Ureter (tissue), 1 donor: Measurements from ENCODE around the gene RNF145. TPM values are rescaled to one million over a fixed set of nuclear protein-coding genes. Genes with fewer than 3 reads are reported as not detected.
A peak's percentile ranks its signal among the peaks of the same experiment; 100 is the strongest.

ENCODE experiments used
- DNase-seq: peaks from one replicate; pipeline ENCODE4 v3.0.0-alpha.2; 2020; ENCODE audit warnings: low spot score
- total RNA-seq: library from RNA; stranded (reverse); gene quantifications from one replicate; pipeline ENCODE4 v1.2.4, GENCODE V29; 2023
- donor health status: DM: yes; HTN: yes; CAD: no.

RNF145 gene
- total RNA-seq, 1 donor from 2014 or later = 96.1 TPM

DNA sequence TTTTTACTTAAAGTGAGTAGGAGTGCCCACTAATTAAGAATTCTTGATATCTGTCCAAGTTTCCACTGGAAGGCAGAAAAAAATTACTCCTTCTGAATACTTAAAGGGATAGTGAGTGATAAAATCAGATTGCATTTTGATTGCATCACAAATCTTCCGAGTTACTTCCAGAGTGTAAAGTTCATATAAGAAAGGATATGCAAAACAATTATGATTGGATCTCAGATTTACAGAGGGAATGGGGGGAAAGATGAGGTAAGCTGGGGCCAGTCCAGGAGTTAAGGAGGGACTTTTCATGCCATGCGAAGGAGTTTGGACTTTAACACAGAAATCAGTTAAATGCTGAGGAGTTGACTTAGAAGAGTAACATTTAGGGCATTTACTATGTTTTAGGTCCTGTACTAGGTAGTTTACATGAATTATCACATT, 9.3 kb upstream of the RNF145 start:
- DNase-seq = no peak

DNA sequence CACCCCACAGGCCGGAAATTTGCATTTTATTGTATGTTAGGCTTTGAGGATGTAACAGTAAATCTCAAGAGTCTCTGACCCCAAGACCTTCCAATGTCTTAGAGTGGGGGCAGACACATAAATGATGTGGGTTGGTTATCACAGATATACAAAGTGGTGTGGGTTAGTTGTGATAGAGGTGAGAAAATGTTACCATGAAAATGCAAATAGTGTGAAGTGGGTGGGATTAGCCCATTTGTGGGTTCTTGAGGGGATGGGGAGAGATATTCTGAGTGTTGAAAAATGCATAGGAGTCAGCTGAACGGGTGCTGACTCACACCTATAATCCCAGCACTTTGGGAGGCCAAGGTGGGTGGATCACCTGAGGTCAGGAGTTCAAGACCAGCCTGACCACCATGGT, 7.9 kb upstream of the RNF145 start:
- no peak for DNase-seq

GRCh38 chr5:159216454-159216853, 7.1 kb upstream of the RNF145 start:
- no peak for DNase-seq

DNA sequence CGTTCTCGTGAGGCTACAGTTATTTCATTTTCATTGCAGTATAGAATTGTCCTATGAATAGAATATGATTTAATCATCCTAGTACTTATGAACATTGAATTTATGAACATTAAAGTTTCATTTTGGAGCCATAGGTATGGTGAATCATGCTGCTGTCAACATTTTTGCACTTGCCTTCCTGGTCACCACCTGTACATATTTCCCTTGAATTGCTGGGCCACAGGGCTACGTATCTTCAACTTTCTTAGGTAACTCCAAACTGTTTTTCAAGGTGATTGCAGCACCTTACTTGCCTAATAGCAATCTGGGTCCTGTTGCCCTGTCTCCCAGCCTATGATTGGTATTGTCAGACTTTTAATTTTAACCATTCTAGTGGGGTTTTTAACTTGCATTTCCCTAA, 6.5 kb upstream of the RNF145 start:
- DNase-seq = no peak

- no peak for DNase-seq
These were observed 5.3 kb upstream of the RNF145 start for GRCh38 chr5:159214486-159215271.

GRCh38 chr5:159212657-159213462, 3.5 kb upstream of the RNF145 start:
- no peak for DNase-seq

GRCh38 chr5:159211729-159212174, 2.4 kb upstream of the RNF145 start:
- DNase-seq = no peak

- no peak for DNase-seq
These were observed 1.5 kb upstream of the RNF145 start for GRCh38 chr5:159210846-159211245.

DNA sequence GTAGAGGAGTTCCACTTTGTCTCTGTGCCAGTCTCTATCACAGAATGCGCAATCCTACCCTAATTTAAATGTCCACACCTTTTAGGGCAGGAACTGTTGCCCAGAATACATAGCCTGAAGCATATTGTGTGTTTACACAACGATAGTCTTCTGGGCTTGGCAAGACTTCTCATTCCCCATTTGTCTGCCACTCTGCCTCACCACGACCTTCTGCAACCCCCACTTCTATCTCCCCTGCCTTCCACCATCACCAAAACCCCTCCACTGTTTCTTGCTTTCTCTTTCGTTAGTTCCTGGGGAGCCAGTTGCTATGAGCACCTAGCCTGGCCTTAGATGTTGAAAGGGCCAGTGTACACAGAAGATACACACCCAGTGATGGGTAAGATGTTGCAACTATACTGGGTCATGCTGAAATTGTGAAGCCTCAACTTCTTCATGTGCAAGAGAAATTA, 883 bp upstream of the RNF145 start:
- no peak for DNase-seq

- peak; percentile 55 for DNase-seq
These were observed 577 bp downstream of the RNF145 start for GRCh38 chr5:159208514-159209437.

DNA sequence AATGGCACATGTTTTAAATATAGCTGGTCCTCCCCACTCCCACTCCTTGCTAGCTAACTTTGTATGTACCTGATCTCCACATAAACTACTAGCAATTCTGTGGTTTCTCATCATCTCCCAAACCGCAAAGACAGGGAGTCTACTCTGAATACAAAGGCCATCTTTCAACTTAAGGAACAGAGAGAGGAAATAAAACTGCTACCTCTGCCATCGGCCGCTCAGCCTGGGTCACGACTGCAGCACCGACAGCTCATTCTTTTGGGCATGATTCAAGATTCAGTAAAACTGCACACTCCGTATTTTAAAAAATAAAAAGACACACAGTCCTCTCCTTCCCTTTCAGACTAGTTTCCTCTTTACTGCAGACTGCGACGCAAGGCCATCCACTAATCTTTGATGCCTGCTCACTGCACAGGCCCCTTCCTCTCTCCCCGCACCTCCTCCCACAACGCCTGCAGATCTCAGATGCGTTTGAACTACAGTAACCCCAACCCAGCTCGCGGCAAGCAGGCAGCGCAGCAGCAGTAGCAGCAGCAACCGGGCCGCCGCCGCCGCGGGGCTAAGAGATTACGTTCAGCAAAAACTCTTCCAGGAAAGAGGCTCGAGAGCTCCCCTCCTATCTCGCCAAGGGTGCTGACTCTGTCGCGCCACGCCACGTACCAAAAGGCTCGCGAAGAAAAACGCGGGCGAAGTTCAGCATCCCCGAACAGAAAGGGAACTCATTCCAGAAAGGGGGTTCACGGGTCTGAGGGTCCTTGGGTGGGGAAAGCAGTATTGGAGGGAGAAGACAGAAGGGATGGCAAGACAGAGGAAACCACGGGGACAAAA, 1.5 kb downstream of the RNF145 start:
- DNase-seq = peak; percentile 80

- no peak for DNase-seq
These were observed 2.1 kb downstream of the RNF145 start for GRCh38 chr5:159207222-159207685.

DNA sequence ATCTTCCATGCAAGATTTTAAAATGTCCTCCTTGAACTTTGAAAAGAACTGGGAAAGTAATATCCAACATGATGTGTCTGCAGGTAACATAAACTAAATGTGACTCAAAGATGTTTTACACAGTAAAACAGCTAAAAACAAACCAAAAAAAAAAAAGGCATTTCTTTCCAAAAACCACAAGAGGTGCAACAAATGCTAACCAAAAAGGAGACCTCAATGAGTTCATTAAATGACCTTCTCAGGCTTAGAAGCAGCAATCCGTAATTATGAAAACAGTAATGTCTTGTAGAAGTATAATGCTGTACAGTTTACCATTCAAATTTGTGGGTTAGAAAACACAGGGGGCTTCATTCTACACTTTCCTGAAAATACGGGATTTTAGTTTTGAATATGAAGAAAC, 2.5 kb downstream of the RNF145 start:
- no peak for DNase-seq

- no peak for DNase-seq
These were observed 3.0 kb downstream of the RNF145 start for GRCh38 chr5:159206368-159206767.

DNA sequence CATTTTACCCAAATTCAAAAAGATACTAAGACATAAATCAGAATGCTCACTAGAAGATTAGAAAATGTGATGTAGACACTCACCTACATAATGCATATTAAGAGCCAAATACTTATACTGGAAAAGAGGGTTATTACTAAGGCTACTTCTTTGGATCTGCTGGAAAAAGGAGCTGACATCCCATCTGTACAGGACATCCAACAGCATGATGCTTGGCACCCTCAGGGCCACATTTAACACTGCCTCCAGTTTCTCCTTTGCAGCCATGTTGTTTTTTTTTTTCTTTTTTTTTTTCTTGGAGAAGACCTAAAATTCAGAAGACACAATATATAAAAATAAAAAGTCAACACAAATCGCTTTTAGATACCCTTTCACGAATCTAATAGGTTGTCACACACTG, 6.0 kb downstream of the RNF145 start:
- DNase-seq = no peak

DNA sequence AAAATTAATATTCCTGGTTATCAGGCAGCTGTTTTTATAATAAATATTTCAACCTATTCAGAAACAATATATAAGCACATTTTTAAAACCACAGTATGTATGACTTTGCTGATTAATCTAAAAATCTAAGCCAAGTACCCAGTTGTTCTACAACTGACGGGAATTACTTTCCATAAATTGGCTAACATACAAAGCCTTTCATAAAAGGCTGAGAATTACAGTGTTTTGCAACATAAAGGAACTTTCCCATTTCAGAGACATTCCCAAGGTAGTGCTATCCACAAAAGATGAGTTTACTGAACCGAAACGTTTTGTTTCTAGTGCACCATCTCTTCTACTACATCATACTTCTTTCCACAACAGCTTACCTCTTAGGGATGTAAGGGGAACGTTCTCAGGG, 7.2 kb downstream of the RNF145 start:
- DNase-seq = no peak

DNA sequence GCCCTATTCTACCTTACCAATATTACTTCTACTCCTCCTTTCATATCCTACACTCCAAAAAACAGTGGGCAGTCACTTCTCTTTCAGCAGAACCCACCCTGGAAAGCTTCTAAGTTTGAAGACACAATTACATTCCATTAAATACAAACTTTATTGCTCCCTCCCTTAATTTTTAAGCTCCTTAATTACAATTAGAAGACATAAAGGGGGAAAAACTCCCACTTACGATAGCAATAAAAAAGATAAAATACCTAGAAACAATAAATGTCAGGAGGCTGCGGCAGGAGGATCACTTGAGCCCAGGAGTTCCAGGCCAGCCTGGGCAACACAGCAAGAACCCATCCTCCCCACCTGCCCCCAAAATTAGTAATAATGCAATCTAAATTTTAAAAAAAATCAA, 9.6 kb downstream of the RNF145 start:
- no peak for DNase-seq

DNA sequence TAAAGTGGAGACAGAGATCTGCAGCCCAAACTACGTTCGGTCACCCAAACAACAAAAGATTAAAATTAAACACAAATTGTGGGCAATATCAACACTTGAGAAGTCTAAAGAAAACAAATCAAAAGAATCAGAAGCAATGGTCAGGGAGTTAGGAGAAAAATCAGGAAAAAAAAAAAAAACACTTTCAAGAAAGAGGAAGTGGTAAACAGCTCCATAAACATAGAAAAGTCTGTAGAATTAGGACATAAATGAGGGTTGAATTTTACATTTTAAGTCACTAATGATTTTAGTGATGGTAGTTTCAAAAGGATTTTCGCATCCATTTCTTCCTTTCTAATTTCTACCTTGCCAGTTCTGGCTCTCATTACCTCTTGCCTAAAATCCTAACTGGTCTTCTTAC, 10.1 kb downstream of the RNF145 start:
- no peak for DNase-seq

DNA sequence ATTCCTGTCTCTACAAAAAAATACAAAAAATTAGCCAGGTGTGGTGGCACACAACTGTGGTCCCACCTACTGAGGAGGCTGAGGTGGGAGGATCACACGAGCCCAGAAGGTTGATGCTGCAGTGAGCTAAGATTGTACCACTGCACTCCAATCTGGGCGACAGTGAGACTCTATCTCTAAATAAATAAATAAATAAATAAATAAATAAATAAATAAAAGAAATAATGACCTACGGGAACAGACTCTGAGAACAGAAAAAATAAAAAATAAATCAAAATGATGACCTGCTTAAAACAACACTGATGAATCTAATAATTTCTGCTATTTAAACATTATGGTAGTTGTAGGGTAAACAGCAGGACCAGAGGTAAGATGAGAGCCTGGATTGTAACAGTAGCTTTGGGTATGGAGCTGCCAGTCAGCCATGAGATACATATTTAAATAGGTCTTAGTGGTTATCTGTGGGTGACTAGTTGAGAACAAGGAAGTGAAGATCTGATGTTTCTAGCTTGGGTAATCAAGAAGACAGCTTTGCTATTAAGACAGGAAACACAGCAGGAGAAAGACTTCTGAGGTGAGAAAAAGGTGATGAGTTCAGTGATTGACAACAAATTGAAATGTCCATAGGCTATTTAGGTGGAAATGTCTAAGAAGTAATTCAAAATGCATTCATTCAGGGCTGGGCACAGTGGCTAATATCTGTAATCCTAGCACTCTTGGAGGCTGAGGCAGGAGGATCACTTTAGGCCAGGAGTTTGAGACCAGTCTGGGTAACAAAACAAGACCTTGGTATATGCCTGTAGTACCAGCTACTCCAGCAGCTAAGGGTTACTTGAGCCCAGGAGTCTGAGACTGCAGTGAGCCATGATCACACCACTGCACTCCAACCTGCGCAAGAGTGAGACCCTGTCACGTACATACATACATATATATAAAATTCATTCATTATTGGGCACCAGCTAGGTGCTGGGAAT, 11.0 kb downstream of the RNF145 start:
- no peak for DNase-seq

DNA sequence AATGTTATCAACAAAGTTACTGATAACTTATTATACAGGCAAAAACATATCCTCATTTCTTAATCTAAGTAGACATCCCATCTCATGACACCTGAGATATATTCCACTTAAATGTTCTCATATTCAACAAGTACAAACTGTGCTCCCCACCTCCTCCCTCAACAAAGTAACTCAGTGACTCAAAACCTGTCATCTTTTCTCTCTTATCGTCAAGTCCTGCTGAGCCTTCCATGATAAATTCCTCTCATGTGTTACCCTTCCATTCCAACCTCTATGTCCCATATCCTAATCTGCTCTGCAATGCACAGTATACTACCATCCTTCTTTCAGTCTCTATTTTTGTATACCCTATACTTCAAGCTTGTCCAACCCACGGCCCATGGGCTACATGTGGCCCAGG, 13.6 kb downstream of the RNF145 start:
- no peak for DNase-seq
